Mammary epithelial cell (primary cell): Measurements from ENCODE around the gene UTS2B.

ENCODE experiments used
- EZH2 ChIP-seq: IDR thresholded peaks from 2 replicates; pipeline ENCODE4 v1.6.1; 2012; ENCODE audit warnings: low read length, inconsistent platforms, borderline replicate concordance
- TF ChIP-seq, protein P1 (sequence below), 2 donors: IDR thresholded peaks in 1 of 2; conservative IDR thresholded peaks in 1 of 2; 2 replicates each; pipeline ENCODE4 v1.5.1; 2011 to 2012; ENCODE audit warnings: inconsistent platforms in 2 of 2, low read length in 2 of 2, mild to moderate bottlenecking in 2 of 2, control low read depth in 1 of 2, low read depth in 1 of 2; ENCODE audit not compliant: insufficient read depth in 1 of 2; ENCODE audit errors: extremely low read depth in 1 of 2

DNA sequence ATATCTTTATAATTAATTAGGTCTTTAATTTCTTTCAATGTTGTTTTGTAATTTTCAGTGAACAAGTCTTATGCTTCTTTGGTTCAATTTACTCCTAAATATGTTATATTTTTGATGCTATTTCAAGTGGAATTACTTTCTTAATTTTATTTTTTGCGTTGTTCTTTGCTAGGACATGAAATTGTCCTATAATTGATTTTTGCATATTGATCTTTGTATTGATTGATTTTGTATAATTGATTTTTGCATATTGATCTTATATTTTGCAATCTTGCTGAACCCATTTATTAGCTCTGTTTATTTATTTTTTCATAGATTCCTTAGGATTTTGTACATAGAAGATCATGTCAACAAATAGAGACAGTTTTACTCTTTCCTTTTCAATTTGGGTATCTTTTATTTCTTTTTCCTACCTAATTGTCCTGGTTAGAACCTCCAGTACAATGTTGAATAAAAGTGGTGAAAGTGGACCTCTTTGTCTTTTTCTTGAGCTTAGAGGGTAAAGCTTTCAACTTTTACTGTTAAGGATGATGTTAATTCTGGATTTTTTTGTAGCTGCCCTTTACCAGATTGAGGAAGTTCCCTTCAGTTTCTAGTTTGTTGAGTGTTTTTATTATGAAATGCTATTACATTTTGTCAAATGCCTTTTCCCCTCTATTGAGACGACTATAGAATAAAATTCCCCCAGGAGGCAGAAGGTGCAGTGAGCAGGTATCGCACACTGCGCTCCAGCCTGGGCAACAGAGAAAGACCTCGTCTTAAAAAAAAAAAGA is 37.9 kb downstream of the UTS2B start:
- TF ChIP-seq, protein P1, sequence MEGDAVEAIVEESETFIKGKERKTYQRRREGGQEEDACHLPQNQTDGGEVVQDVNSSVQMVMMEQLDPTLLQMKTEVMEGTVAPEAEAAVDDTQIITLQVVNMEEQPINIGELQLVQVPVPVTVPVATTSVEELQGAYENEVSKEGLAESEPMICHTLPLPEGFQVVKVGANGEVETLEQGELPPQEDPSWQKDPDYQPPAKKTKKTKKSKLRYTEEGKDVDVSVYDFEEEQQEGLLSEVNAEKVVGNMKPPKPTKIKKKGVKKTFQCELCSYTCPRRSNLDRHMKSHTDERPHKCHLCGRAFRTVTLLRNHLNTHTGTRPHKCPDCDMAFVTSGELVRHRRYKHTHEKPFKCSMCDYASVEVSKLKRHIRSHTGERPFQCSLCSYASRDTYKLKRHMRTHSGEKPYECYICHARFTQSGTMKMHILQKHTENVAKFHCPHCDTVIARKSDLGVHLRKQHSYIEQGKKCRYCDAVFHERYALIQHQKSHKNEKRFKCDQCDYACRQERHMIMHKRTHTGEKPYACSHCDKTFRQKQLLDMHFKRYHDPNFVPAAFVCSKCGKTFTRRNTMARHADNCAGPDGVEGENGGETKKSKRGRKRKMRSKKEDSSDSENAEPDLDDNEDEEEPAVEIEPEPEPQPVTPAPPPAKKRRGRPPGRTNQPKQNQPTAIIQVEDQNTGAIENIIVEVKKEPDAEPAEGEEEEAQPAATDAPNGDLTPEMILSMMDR (conservative IDR thresholded peaks at IDR 0.05 in 1 of 2, IDR thresholded peaks at IDR 0.05 in 1 of 2; ENCODE audit: extremely low read depth in 1 of 2, insufficient read depth in 1 of 2, low read depth in 1 of 2, low read length in 2 of 2) = no peak
- no peak for TF ChIP-seq EZH2
